HG03064 (cell line): ENCODE data around the gene MAPK7.

Source experiments
- ATAC-seq: cut with Tn5 transposase; IDR thresholded peaks from one replicate; pipeline ENCODE4 v1.9.1; 2021; ENCODE audit warnings: low read depth; ENCODE audit not compliant: unreplicated experiment

The MAPK7 gene

DNA sequence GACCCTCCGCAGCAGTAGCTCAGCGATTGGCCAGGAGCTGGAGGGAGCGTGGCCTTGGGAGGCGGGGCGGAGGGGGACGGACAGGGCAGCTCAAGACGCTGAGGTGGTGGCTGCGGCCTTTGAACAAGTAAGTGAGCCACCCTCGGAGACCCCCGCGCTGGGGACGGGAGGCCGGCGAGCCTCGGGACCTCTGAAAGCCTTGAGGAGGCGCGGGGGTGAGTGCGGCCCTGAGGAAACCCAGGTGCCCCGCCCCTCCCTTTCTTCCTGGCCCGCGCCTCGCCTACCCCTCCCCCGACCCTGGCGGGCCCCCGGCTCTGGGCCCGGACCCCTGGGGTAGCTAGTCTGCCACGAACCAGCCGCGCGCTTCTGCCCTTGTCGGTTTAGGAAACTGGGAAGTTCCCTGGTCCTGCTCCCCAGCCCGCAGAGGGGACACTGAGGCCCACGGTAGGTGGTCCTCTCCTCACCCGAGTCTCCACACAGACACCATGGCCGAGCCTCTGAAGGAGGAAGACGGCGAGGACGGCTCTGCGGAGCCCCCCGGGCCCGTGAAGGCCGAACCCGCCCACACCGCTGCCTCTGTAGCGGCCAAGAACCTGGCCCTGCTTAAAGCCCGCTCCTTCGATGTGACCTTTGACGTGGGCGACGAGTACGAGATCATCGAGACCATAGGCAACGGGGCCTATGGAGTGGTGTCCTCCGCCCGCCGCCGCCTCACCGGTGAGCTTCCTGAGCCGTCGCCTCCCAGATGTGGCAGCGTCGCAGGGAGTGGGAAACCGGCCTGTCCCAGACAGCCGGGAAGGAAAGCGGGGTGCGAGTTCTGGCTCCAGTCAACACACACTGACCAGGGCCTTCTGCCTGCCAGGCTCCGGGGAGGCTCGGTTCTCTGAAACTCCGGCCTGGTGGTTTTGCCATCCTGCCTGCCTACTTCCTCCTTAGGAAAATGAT is at the start of gene MAPK7:
Gene MAPK7, plus strand, starts transcription at position 83 of the 945 bp plus-strand sequence. Its CDS starts 403 bp downstream, at position 486.
- peak; percentile 9 for ATAC-seq

DNA sequence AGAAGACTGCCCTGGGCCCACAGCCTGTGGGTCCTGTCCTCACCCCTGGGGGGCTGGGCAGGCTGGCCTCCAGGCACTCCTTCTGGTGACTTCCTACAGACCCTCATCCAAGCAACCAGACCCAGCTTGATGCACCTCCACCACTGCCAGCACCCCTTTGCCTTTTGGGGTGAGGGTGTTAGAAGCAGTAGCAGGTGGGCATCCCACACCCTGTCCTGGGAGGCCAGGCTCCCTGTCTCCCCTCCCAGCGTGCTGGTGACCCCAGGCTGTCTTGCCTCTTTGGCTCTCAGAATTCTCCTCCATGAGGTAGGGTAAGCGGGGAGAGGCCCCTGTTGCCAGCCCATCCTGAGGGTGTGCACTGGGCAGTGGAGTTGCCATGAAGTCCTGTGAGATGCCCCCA is 49.2 kb upstream of the MAPK7 start:
- ATAC-seq = no peak

GRCh38 chr17:19329839-19330238 is 48.5 kb upstream of the MAPK7 start:
- ATAC-seq = no peak

GRCh38 chr17:19330271-19330670 is 48.0 kb upstream of the MAPK7 start:
- ATAC-seq = no peak

GRCh38 chr17:19331134-19331533 is 47.2 kb upstream of the MAPK7 start:
- ATAC-seq = no peak

- ATAC-seq = no peak
These were observed 46.6 kb upstream of the MAPK7 start for GRCh38 chr17:19331543-19332245.

GRCh38 chr17:19332371-19333131 is 45.7 kb upstream of the MAPK7 start:
- ATAC-seq = no peak

- ATAC-seq = no peak
These were observed 45.2 kb upstream of the MAPK7 start for GRCh38 chr17:19333132-19333440.

GRCh38 chr17:19333736-19334290 is 44.5 kb upstream of the MAPK7 start:
- ATAC-seq = no peak

GRCh38 chr17:19334331-19334730 is 44.0 kb upstream of the MAPK7 start:
- no peak for ATAC-seq

DNA sequence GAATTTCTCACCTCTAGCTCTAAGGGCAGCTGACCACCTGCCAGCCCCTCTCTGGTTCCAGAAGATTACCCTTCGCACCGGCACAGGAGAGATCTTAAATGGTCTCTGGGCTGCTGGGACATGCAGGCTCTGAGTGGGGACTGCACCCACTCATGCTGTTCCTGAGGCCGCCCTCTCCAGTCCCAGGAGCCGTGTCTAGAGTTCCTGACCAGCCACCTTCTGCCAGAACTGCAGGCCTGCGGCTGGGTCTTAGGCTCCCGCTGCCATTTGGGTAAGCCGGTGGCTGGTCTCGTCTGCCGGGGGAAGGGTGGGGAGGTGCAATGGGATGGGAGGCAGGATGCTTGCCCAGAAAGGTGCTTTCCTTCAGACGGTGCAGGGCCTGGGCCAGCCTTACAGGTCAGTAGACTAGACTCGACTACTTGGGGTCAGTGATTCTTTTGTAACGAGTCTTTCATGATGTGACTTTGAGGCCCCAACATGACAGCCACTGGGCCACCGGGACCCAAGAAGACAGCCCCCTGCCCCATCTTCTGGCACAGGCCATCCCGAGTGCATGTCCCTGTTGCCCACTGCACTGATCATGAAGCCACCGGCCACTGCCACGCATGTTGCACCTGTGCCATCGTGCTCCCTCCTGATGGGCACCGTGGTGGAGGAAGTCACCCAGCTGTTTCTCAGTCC is 42.2 kb upstream of the MAPK7 start:
- ATAC-seq = no peak

DNA sequence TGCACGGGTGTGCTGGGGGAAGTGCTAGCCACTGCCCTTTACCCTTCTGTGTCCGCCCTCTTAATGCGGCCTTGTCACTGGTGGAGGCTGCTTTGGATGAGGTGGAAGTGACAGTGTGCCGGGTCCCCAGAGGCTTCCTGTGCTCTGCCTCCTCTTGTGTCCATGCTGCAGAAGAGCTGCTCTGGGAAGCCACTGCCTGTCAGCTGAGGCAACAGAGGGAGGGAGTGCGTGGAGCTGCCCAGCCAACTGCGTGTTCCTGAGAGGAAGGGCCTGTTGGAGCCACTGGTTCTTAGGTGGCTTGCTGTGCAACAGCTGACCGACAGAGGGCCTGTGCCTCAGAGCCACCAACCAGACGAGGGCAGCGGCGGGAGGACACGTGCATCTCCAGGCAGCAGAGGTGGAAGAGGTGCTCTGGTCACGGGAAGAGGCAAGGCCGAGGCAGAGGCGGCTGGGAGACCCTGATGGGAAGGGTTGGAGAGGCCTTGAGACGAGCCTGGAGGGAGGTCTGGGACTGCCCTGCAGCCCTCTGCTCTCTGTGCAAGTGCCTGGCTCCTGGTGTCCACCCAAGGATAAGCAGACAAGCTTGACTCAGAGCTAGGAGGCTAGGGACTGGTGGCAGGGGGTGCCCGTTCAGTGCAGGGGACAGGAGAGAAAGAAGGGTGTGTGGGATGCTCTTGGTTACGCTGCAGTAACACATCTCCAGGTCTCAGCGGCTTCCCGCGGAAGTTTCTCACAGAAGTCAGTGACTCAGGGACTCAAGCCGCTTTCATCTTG is 41.2 kb upstream of the MAPK7 start:
- no peak for ATAC-seq

DNA sequence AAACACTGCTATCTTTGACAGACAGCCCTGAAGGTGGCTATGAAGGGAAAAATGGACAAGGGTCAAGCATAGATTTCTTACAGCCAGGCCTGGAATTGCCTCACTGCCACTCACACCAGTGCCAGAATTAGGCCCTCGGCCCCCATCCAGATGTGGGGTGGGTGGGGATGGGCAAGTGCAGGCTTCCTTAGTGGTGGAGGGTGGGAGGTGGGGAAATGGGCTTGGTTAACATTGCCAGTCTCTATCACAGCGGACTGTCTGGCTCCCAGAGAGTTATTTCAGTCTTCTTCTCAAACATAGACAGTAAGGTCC is 40.6 kb upstream of the MAPK7 start:
- no peak for ATAC-seq

DNA sequence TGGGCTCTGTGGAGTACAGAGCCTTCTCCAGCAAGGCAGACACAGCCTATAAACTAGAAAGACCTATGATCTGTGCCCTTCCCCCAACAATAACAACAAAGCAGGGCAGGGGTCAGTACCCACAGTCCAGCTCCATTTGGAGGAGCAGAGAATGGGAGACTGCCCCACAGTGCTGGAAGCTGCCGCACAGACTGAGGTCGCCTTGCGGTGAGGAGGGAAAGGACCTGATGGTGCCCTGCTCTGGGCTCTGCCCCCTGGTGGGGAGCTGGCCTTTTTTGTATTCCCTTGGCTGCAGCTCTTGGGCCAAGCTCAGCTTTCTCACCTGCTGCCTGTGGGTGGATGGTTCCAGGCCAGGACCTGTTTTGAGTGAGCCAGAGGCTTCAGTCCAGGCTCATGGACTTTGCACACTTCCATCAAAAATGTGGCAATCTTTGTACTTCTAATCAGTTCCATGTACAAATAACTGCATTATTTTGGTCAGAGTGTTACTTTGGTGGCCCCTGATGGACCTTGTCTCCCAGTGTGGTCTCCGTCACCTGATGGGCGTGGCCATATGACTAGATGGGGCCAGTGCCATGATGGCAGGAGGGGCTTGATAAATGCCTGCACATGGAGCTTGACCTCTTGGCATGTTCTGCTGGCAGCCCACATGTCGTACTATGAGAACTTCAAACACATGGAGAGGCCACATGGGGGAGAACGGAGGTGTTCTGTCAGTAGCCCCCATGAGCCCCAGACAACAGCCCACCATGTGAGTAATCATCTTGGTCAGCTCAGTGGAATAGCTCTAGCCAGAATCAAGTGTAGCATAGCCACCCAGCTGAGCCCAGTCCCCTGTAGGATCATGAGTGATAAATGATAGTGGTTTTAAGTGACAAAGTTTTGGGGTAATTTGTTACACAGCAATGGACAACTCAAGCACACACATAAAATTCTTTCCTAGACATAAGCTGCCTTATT is 40.0 kb upstream of the MAPK7 start:
- no peak for ATAC-seq

GRCh38 chr17:19339341-19339815 is 38.9 kb upstream of the MAPK7 start:
- ATAC-seq = no peak

- no peak for ATAC-seq
These were observed 37.1 kb upstream of the MAPK7 start for GRCh38 chr17:19341211-19341631.

DNA sequence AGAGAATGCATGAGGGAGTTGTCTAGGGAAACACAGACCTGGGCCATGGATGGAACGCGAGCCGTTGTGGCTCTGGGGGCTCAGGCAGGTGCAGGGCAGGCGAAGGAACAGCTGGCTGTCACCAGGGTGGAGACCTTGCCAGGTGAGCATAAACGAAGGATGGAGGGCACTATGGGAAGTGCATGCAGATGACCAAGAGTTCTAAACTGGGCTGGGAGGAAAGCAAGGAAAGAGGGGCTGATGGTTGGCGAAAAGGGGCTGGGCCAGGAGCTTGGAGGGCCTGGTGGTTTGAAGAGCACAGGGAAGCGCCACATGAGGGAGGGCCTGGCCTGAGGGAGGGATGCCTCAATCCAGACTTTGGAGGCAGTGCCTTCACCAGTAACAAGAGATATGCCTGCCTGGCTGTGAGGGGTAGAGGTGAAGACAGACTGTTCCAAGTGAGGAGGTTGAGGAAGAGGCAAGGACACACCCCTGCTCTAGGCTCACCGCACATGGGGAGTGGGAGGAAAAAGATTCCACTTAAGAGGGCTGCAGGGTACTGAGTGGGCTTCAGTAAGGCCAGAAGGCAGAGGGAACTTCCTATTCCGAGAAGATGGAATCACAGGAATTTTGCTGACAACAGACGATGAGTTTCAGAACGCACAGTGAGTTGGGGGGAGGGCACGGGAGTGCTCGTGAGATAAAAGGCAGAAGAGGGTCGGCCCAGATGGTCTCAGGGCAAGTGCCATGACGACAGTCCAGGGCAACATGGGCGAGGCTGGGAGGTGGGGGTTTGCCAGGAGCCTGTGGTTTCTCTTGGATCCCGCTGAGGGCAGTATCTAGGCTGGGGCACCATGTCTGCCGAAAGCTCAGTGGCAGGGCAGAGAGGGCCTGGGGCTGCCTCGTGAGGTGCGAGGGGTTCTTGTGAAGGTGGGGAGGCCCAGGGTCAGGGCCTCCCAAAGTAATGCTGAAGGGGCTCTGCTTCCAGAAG is 36.4 kb upstream of the MAPK7 start:
- ATAC-seq = no peak
